VCaP (cell line): ENCODE results near the gene F8.

Experiments
- H3K27ac ChIP-seq: fragments of 450-650 bp; 2 replicates; pipeline ENCODE4 v1.5.1; 2017
- CTCF ChIP-seq: fragments of 450-650 bp; conservative IDR thresholded peaks from 2 replicates; pipeline ENCODE4 v1.5.1; 2017; ENCODE audit warnings: mild to moderate bottlenecking, moderate library complexity

Gene F8

GRCh38 chrX:154850957-154851611 is 171.4 kb downstream of the F8 start:
- no peak overlapping the region for H3K27ac ChIP-seq
- TF ChIP-seq CTCF = no peak

GRCh38 chrX:154840856-154841255 is 181.7 kb downstream of the F8 start:
- TF ChIP-seq CTCF = peak; percentile 77
- no peak overlapping the region for H3K27ac ChIP-seq

GRCh38 chrX:154836163-154836562 is 186.4 kb downstream of the F8 start:
- no peak overlapping the region for H3K27ac ChIP-seq
- no peak for TF ChIP-seq CTCF

GRCh38 chrX:154834562-154834961 is 188.0 kb downstream of the F8 start, which contains the start of gene SMIM9:
Gene SMIM9 (minus strand): TSS chrX:154834662. CDS start chrX:154830856, 3,806 bp downstream.
- no peak for TF ChIP-seq CTCF
- H3K27ac ChIP-seq = no peak within 1 kb of the TSS

- TF ChIP-seq CTCF = no peak
Measured at GRCh38 chrX:154833746-154834274, 188.7 kb downstream of the F8 start.

GRCh38 chrX:154829926-154830442 is 192.5 kb downstream of the F8 start:
- no peak overlapping the region for H3K27ac ChIP-seq

More at GRCh38 chrX:154833746-154834274, 188.7 kb downstream of the F8 start:
- no peak overlapping the region for H3K27ac ChIP-seq

More at GRCh38 chrX:154829926-154830442, 192.5 kb downstream of the F8 start:
- no peak for TF ChIP-seq CTCF
